DMS79 (cell line): ENCODE data around the gene UPF1.

Source experiments
- DNase-seq: peaks from one replicate; lab custom pipeline; 2025; lab: John Stamatoyannopoulos, UW

Gene UPF1

DNA sequence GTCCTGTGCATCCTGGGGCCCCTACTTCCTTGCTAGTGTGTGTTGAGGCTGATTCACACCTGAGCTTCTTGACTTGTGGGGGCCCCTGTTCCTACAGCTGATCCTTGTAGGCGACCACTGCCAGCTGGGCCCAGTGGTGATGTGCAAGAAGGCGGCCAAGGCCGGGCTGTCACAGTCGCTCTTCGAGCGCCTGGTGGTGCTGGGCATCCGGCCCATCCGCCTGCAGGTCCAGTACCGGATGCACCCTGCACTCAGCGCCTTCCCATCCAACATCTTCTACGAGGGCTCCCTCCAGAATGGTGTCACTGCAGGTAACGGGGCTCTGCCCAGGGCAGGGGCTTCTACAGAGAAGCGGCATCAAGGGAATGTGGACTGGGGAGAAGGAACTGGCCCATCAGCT is 25.5 kb downstream of the UPF1 start:
- DNase-seq, result no peak

DNA sequence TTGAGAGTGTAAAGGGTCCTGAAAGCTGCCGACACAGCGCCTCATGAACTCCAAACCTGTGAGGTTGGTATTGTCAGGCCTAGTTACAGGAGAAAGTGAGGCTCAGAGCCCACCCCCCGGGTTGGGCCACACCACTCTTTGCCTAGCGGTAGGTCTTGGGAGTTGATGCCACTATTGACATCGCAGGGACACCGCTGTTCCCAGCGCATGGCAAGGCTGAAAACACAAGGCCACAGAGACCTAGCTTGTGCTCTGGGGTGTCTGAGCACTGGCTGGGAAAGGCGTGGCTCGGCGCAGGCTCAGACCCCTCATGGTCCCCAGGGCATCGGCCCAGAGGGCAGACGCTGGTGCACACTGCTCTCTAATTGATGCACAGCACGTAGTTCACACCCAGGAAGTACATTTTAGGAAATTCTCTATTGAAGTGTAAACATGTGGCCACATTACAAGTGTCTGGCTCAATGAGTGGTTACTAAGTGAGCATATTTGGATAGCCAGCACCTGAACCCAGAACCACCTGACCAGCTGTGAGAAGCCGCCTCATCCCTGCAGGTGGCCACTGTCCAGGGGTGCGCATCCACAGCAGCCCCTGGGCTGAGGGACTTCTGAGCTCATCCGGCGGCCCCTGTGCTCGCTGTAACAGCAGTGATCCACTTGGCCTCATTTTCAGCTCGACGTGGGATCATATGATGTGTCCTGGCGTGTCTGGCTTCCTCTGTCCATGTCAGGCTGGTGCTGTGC is 27.3 kb downstream of the UPF1 start:
- no peak for DNase-seq

DNA sequence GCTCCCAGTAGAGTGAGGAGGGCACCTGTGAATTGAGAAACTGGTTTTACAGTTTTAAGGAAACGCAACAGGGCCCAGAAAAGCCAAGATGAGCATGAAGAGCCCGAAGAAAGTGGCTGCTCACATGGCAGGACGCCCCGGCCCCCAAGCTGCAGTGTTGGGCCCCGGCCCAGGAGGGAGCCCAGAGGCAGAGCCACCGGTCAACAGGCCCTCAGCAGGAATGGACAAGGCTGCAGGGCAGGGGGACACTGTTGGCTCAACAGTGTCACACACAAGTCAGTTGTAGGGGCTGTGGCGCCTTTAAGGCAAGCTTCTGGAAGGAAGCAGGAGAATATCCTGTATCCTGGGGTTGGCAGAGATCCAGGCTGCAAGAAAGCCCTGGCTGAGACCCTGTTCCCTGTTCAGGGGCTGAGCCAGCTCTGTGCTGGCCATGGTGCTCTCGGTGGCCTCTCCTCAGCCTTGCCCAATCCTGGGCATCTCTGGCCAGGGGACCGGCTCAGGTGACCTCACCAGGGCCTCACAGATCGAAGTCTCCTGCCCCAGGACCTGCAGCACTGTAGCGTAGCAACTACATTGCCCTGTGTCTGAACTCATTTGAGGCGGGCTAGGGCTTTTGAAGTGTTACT is 28.0 kb downstream of the UPF1 start:
- no peak for DNase-seq

DNA sequence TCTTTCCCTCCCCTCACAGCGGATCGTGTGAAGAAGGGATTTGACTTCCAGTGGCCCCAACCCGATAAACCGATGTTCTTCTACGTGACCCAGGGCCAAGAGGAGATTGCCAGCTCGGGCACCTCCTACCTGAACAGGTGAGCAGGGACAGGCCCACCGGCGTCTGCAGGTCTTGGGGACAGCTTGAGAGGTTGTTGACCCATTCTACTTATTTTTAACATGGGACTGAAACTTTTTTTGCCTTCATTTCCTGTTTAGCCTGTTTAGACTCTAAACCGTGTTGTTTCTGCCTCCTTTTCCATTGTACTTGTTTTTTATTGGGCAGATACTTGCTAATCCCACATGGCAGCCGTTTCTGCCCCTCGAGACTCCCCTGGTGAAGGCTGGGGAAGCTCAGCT is 28.5 kb downstream of the UPF1 start:
- DNase-seq, result no peak

DNA sequence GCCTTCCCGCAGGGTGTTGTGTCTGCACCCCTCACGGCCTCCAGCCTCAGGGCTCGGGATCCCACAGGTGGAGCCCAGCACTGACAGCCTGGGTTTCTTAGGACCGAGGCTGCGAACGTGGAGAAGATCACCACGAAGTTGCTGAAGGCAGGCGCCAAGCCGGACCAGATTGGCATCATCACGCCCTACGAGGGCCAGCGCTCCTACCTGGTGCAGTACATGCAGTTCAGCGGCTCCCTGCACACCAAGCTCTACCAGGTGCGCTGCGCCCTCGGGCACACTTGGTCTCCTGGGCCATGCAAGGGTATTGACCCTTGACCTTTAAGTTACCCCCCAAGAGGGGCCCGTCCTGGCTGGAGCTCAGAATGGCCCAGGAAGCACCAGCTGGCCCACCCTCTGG is 29.0 kb downstream of the UPF1 start:
- DNase-seq, result no peak

DNA sequence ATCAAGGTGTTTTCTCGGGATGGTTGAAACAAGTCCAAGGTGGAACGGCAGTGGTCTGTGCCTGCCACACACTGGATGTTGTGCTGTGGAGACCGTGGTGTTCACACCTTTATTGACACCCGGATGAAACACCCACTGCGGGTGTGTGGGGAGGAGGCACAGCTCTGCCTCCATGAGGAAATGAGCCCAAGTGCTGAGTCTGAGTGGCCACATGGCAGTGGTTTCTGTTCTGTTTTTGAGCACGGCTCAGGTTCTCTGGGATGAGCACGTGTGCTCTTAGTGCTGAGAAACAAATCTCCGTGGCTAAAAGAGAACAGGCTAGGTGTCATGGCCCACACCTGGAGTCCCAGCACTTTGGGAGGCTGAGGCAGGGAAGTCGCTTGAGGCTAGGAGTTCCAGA is 29.5 kb downstream of the UPF1 start:
- DNase-seq, result no peak

DNA sequence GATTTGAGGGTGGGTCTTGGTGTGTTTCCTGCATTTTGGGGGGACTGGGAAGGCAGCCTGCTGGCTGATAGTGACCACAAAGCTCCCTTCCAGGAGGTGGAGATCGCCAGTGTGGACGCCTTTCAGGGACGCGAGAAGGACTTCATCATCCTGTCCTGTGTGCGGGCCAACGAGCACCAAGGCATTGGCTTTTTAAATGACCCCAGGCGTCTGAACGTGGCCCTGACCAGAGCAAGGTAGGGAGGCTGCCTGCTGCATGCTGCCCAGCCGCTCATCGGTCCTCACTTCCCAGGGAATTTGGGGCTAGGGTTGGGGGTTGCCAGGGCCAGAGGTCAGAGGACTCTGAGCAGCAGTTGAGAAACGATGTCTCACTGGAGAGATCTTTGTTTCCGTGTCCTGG is 30.2 kb downstream of the UPF1 start:
- DNase-seq, result no peak

DNA sequence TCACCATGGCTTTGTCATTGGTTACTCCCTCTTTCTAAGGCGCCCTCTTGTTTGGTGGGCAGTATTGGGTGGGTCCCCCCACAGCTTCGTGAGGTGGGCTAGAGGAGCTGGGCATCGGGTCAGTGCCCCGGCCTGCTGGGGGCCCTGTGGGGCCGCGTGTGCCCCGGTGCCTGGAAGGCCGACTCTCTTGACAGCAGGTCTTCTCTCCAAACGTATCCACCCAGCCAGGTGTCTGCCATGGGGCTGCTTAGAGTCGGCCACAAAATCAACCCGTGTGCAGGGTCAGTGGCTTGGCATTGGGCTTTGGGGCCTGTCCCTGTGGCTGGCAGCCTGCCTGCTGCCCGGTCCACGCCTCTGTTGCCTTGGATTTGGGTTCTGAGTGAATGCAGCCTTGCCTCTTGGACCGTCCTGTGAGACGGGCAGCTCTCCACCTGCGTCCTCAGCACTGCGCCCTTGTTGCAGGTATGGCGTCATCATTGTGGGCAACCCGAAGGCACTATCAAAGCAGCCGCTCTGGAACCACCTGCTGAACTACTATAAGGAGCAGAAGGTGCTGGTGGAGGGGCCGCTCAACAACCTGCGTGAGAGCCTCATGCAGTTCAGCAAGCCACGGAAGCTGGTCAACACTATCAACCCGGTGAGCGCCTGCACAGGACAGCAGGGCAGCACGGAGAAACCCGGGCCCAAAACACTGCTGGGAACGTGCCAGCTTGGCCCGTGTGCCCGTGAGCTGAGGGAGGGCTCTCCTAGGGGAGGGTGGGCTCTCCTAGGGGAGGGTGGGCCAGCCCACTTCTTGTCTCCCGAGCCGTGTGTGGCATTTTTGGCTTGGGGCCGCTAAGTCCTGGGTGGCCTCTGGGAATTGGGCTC is 31.4 kb downstream of the UPF1 start:
- DNase-seq, result no peak

DNA sequence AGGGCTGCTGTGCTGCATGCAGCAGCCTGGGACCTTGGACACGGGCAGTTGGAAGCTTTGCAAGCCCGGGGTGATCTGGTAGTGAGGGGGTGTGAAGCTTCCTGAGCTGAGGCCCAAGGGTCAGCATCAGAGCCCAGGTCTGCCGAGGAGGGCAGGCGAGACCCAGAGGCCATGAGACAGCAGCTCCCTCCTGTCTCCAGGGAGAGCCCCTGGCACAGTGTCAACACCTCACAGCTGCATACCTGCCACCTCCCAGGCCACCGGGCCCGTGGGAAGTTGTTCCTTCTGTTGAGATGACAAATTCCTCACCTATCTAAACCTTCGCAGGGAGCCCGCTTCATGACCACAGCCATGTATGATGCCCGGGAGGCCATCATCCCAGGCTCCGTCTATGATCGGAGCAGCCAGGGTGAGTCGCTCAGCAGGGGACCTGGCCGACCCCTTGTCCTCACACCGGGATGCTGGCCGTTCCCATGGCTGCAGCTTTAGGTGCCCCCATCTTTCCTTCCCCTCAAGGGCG is 32.1 kb downstream of the UPF1 start:
- DNase-seq, result no peak

DNA sequence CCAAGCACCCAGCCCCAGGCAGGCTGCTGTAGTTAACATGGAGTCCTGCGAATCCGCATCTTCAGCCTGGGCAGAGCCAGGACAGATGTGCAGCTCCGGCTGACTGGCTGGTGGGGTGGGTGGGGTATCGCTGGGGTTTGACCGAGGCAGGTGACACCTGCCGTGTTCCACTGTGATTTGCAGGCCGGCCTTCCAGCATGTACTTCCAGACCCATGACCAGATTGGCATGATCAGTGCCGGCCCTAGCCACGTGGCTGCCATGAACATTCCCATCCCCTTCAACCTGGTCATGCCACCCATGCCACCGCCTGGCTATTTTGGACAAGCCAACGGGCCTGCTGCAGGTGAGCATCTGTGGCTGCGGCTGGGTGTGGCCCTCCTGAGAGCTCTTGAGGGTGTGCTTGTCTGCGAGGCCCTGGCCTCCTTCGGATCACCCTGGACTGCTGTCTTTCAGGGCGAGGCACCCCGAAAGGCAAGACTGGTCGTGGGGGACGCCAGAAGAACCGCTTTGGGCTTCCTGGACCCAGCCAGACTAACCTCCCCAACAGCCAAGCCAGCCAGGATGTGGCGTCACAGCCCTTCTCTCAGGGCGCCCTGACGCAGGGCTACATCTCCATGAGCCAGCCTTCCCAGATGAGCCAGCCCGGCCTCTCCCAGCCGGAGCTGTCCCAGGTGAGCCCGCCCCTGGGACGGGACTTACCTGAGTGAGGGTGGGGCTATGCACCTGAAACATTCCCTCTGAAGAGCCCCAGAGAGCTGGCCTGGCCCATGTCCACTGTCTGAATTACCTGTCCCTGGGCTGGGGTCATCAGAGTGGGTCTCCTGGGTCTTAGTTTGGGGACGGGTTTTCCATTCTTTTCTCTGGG is 33.6 kb downstream of the UPF1 start:
- DNase-seq, result no peak

DNA sequence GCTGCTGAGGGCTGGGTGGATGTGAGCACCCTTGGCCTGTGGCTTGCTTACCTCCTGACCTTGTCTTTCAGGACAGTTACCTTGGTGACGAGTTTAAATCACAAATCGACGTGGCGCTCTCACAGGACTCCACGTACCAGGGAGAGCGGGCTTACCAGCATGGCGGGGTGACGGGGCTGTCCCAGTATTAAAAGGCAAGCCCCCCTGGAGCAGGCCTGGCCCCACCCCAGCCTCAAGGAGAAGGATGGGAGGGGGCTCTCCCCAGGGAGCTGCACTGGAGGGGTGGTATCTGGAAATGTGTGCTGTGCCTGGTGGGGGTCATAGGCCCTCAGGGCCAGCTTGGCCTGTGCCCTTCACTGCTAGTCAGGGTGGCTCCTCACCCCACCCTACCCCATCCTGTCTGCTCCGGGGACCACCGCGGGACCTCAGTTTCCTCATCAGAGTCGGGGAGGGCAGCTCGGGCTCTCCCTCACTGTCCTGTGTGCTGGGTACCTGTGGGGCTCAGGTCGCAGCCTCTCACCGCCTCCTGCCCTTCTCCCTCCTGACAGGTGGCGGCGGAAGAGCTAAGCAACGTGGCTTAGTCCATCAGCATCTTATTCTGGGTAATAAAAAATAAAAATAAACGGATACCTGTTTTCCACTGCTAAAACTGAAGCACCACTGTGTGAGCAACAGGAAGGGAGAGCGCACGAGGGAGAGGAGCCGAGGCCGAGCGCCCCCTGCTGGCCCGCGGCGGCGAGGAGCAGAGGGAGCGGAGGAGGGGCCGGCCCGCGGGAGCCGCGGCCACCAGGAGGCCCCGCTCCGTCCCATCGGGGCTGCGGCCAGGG is 34.4 kb downstream of the UPF1 start:
- no peak for DNase-seq

DNA sequence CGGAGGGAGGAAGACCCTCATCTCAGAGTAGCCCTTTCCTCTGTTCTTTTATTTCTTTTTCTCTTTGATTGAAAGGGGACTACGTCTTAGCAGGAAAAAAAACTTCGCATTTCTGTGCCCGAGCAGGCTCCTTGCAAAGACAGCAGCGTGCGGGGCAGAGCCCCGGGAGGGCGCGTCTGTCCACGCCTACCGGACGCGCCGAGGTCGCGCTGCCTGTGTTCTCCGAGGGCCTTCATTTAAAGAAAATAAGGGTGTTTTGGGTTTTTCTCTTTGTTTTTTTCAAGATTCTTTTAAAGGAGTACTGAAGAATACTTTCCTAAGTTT is 35.0 kb downstream of the UPF1 start:
- DNase-seq, result no peak

DNA sequence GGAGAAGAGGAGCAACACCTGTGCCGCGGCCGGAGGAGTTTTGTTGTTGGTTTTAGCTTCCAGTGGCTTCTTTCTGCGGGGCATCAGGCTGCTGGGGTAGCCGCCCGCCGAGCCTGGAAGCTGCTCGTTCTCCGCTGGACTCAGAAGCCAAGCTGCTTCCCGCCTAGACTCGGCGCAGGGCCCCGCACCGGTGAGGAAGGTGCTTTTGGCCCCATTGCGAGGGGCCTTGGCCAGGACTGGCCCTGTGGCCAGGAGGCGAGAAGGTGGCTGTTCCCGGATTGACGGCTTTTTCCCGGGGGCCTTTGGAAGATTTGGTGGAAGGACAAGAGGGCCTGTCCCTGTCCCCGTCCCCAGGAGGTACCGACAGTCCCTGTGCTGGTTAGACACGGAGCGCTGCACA is 35.4 kb downstream of the UPF1 start:
- DNase-seq, result no peak

DNA sequence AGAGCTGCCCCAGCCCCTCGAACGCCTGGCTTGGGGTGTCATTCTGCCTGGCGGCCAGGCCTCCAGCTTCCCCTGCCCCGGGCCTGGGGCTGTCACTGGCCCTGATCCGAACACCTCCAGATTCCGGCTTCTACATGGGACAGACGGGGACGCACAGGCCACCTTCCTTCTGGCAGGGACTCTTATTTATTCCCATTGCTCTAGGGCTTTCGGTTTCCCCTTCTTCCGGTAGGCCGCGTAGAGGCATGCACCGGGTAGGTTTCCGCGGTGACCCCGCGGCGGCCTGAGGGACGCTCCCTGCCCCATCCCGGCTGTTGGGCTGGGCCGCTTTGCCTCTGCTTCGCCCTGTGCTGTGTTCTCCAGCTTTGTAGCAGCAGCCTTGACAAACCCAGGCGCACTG is 36.0 kb downstream of the UPF1 start:
- DNase-seq, result no peak

DNA sequence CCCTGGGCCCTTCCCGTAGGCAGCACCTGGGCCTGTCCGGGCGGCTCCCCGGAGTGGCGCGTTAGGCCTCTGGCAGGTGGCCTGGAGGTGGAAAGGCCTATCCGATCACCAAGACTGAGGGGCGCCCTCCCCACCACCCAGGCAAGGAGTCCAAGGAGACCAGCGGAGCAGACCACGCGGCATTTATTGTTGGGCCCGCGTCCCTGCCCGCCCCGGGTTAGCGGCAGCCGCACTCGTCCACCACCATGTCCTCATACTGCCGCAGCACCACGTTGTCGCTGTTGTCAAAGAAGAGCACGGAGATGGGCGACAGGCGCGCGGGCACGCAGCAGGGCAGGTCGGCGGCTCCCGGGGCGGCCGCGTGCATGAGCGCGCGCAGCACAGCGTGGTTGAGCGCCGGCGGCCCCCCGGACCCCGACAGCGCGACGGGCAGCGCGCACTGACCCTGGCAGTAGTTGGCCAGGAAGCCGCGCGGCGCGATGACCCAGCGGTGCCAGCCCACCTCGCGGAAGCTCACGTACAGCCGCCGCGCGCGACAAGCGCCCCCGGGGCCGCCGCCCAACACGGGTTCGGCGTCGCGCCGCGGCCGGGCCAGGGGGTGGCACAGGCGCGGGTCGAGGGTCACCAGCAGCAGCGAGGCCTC is 36.7 kb downstream of the UPF1 start:
- no peak for DNase-seq

DNA sequence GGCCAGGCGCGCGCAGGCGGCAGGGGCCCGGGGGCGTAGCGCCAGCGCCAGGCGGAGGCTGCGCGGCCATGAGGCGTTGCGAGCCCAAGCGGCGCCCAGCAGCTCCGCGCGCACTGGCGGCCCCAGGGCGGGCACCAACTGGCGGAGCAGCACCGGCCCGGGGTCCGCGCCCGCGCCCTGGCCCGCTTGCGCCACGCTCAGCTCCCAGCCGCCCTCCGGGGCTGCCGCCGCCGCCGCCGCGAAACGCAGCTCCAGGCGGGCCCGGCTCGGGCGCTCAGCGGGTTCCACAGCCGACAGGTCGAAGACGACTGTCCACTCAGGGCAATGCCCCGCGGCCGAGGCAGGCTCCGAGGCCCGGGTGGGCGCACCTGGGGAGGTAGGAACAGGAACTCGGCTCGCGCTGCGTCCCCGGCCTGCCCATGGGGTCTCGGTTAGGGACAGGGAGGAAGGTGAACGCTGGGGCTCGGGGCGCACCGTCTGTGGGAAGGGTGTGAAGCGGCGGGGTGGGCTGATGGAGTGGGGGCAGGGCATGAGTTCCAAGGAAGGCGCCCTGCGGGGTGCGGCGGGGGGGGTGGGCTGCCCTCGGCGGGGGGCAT is 37.4 kb downstream of the UPF1 start:
- no peak for DNase-seq

DNA sequence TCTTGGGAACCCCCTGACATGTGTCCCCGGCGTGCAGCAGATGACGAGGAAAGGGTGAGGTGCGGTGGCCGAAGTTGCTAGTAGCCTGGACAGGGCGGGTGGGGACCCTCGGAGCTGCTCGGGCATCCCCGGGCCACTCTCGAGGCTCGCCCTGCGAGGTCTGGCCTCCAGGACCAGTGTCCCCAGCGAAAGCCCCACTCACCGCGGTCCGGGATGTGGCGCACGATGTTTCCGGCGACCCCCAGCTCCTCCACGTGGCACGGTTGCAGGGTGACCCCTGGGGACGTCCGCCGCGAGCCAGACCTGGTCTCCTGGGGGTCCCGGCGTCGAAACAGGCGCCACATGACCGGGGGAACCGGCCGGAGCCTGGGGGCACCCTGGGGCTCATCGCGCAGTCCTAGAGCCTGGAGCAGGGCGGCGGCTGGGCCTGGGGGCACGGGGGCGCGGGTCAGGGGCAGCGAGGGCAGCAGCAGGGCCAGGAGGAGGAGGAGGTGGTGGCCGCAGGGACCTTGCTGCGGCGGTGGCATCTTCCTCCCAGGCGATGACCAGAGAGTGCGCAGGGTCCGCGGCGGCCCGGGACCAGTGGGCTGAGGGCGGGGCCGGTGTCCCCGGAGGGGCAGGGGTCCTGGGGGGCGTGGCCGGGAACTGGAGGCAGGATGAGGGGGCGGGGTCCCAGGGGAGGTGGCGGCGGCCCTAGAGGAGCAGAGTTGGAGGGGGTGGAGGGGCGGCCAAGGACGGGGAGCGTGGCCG is 38.2 kb downstream of the UPF1 start:
- no peak for DNase-seq

DNA sequence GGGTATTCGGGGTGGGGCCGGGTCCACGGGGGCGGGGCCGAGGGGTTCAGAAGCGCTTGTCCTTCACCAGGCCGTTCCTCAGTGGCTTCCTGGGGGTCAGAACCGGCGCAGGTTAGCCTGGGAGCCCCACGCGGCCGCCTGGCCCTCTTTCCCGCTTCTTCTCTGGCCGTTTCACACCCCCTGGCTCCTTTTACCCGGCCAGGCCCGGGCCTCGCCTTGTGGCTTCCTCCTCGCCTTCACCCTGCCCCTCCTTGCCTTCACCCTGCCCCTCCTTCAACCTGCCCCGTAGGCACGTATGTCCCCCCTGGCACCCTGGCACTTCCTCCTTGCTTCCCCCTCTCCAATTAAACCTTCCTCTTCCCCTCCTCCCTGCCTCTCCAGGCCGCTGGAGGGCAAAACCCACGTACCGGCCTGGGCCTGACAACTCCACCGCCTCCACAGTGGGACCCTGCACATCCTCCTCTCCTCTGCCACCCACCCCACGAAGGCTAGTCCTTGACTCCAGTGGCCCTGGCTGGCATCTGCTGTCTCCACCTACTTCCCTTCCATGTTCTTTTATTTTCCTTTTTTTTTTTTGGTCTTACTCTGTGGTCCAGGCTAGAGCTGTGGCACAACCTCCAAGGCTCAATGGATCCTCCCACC is 38.9 kb downstream of the UPF1 start:
- no peak for DNase-seq

DNA sequence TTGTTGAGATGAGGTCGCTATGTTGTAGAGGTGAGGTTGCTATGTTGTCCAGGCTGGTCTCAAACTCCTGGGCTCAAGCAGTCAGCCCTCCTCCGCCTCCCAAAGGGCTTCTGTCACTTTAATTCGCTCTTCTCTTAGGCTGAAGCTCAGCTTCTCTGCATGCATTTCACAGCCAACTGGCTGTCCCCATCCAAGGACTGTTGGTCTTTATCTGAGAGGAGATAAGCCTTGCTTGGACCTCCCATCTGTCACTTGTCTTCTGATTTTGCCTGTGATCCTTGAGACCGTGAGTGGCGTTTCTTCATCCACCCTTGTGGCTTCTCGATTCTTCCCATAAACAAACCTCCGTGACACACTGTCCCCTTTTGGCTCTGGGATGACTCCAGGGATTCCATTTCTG is 39.8 kb downstream of the UPF1 start:
- no peak for DNase-seq
